Measurements from ENCODE around the gene NR3C2. TPM values are rescaled to one million over a fixed set of nuclear protein-coding genes. Genes with fewer than 3 reads are reported as not detected.

The NR3C2 gene
- polyA plus RNA-seq, 3 donors = 0.09 to 0.27 (median 0.20) TPM

DNA sequence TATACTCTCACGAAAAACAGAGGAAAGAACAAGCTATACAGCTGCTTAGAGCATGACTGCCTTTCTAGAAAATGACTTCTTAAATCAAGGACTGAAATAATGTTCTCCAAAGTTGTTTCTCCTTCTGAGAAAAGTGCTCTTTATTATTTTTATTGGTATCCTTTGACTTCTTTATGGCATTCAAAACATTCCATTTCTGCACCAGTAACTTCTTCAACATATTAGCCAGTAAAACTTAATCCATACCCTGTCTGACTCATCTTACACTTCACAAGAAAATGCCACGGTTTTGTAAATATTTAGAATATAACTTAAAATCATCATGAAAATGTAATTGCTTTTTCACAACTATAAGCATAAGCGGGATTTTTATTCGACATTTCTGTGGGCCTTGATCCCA, 180.4 kb downstream of the NR3C2 start:
- no peaks in the 10 kb centered on the region for H3K4me1 Mint-ChIP-seq
- intact Hi-C loops (cut with micrococcal nuclease) = no loop called here
- H3K36me3 ChIP-seq (replicated peaks in 1 of 2; ENCODE audit: control insufficient read depth in 1 of 2, insufficient read depth in 2 of 2, low read length in 2 of 2) = no peaks in the 10 kb centered on the region

DNA sequence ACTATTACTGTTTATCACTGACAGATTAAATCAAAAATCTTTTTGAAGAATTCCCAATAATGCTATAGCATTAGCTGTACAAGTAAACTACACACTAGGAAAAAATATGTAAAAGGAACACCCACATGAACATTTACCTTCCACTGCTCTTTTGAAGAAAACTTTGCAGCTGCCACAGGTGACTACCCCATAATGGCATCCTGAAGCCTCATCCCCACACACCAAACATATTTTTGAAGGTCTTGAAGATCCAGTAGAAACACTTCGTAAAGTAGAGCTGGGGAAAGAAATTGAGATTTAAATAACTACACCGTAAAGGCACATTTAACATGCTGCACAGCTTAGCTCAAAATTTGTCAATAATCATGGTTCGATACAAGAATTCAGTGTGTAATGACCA, 182.4 kb downstream of the NR3C2 start:
- Histone ChIP-seq H3K4me1 (ENCODE audit: control insufficient read depth in 1 of 2, insufficient read depth in 2 of 2, low read length in 2 of 2) (no peaks in the 10 kb centered on the region), H3K79me2 (ENCODE audit: insufficient read depth, low read length) (no peaks in the 10 kb centered on the region), H3K27me3 (ENCODE audit: control insufficient read depth in 2 of 2, insufficient read depth in 2 of 2, low read length in 2 of 2) (no peaks in the 10 kb centered on the region), H3K4me3 (replicated peaks in 1 of 3; ENCODE audit: low read depth in 2 of 3, low read length in 3 of 3) (no peak overlapping the region), H3K9ac (ENCODE audit: insufficient read depth, low read length, poor library complexity, severe bottlenecking) (no peak overlapping the region), H2AFZ (ENCODE audit: insufficient read depth, low read depth, low read length, poor library complexity, severe bottlenecking) (no peak overlapping the region), H3K27ac (ENCODE audit: low read depth in 1 of 2, low read length in 2 of 2) (no peak overlapping the region), H4K20me1 (ENCODE audit: insufficient read depth, low read length) (no peaks in the 10 kb centered on the region), H3K4me2 (replicated peaks; ENCODE audit: extremely low read depth, low read length, poor library complexity, severe bottlenecking) (no peak overlapping the region), H3K36me3 (replicated peaks in 1 of 2; ENCODE audit: control insufficient read depth in 1 of 2, insufficient read depth in 2 of 2, low read length in 2 of 2) (no peaks in the 10 kb centered on the region), H3K9me3 (replicated peaks in 1 of 2; ENCODE audit: control insufficient read depth in 1 of 2, insufficient read depth in 1 of 2, low read length in 2 of 2) (peaks cover 4% of the 10 kb centered on the region in 2 donors)
- TF ChIP-seq, protein P1, sequence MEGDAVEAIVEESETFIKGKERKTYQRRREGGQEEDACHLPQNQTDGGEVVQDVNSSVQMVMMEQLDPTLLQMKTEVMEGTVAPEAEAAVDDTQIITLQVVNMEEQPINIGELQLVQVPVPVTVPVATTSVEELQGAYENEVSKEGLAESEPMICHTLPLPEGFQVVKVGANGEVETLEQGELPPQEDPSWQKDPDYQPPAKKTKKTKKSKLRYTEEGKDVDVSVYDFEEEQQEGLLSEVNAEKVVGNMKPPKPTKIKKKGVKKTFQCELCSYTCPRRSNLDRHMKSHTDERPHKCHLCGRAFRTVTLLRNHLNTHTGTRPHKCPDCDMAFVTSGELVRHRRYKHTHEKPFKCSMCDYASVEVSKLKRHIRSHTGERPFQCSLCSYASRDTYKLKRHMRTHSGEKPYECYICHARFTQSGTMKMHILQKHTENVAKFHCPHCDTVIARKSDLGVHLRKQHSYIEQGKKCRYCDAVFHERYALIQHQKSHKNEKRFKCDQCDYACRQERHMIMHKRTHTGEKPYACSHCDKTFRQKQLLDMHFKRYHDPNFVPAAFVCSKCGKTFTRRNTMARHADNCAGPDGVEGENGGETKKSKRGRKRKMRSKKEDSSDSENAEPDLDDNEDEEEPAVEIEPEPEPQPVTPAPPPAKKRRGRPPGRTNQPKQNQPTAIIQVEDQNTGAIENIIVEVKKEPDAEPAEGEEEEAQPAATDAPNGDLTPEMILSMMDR (IDR thresholded peaks at IDR 0.05) = no peak
- no peak for DNase-seq
- Mint-ChIP-seq H3K4me3 (no peak overlapping the region), H3K27me3 (ENCODE audit: low read depth in 3 of 3) (no peaks in the 10 kb centered on the region), H3K4me1 (no peaks in the 10 kb centered on the region), H3K36me3 (no peaks in the 10 kb centered on the region), H3K27ac (no peak overlapping the region), H3K9me3 (peaks cover 0 to 11% (median 2%) of the 10 kb centered on the region in 7 donors)
- no CpG with 5 or more reads among the region's 3 CpGs for WGBS (ENCODE audit: insufficient coverage)
- intact Hi-C loops (cut with micrococcal nuclease) = no loop called here

More for the DNA sequence above, 180.4 kb downstream of the NR3C2 start:
- no peak overlapping the region for H3K9ac ChIP-seq (ENCODE audit: insufficient read depth, low read length, poor library complexity, severe bottlenecking)
- no peaks in the 10 kb centered on the region for H3K4me1 ChIP-seq (ENCODE audit: control insufficient read depth in 1 of 2, insufficient read depth in 2 of 2, low read length in 2 of 2)
- H3K27me3 ChIP-seq (ENCODE audit: control insufficient read depth in 2 of 2, insufficient read depth in 2 of 2, low read length in 2 of 2) = no peaks in the 10 kb centered on the region
- peaks cover 1 to 11% (median 2%) of the 10 kb centered on the region in 7 donors for H3K9me3 Mint-ChIP-seq
- H3K4me2 ChIP-seq (replicated peaks; ENCODE audit: extremely low read depth, low read length, poor library complexity, severe bottlenecking) = no peak overlapping the region
- H3K4me3 ChIP-seq (replicated peaks in 1 of 3; ENCODE audit: low read depth in 2 of 3, low read length in 3 of 3) = no peak overlapping the region
- H3K36me3 Mint-ChIP-seq = no peaks in the 10 kb centered on the region
- no peak overlapping the region for H3K27ac Mint-ChIP-seq
- DNase-seq = no peak
- H3K27ac ChIP-seq (ENCODE audit: low read depth in 1 of 2, low read length in 2 of 2) = no peak overlapping the region
- H3K4me3 Mint-ChIP-seq = no peak overlapping the region
- H2AFZ ChIP-seq (ENCODE audit: insufficient read depth, low read depth, low read length, poor library complexity, severe bottlenecking) = no peak overlapping the region
- WGBS (ENCODE audit: insufficient coverage) = 100% methylated on average over 2 of the region's 4 CpGs
- H3K9me3 ChIP-seq (replicated peaks in 1 of 2; ENCODE audit: control insufficient read depth in 1 of 2, insufficient read depth in 1 of 2, low read length in 2 of 2) = peaks cover 4% of the 10 kb centered on the region in 2 donors
- no peaks in the 10 kb centered on the region for H4K20me1 ChIP-seq (ENCODE audit: insufficient read depth, low read length)
- TF ChIP-seq, protein P1 (IDR thresholded peaks at IDR 0.05) = no peak
- H3K27me3 Mint-ChIP-seq (ENCODE audit: low read depth in 3 of 3) = no peaks in the 10 kb centered on the region
- H3K79me2 ChIP-seq (ENCODE audit: insufficient read depth, low read length) = no peaks in the 10 kb centered on the region
